GM21737 (cell line): Measurements from ENCODE around the gene KRTAP5-5.

Experiments
- ATAC-seq: cut with Tn5 transposase; IDR thresholded peaks from one replicate; pipeline ENCODE4 v1.9.1; 2021; ENCODE audit warnings: mild to moderate bottlenecking, moderate library complexity; ENCODE audit not compliant: unreplicated experiment

Gene KRTAP5-5

DNA sequence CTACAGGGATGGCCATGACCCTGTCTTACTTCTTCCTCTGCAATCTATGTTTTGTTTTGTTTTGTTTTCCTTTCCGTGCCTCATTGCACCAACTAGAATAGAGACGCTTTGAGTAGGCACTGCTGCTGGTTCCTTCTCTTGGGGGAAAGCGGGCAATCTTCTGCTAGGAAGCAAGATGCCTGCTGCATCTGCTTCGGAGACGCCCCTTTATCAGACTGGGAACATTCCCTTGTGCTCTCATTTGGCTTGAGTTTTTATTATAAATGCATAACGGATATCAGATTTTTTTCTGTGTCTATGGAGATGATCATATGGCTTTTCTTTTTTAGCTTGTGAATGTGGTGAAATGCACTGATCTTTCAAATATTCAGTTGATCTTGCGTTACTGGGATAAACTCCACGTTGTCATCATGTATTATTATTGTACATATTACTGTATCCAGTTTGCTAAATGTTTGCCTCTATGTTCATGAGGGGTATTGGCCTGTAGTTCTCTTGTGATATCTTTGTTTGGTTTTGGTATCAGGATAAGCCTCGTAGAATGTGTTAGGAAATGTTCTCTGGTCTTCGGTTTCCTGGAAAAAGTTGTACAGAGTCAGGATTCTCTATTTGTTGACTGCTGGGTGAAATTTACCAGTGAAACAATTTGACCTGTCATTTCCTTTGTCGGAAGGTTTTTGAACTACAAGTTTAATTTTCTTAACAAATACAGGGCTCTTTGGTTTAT, 44.0 kb downstream of the KRTAP5-5 start:
- no peak for ATAC-seq

DNA sequence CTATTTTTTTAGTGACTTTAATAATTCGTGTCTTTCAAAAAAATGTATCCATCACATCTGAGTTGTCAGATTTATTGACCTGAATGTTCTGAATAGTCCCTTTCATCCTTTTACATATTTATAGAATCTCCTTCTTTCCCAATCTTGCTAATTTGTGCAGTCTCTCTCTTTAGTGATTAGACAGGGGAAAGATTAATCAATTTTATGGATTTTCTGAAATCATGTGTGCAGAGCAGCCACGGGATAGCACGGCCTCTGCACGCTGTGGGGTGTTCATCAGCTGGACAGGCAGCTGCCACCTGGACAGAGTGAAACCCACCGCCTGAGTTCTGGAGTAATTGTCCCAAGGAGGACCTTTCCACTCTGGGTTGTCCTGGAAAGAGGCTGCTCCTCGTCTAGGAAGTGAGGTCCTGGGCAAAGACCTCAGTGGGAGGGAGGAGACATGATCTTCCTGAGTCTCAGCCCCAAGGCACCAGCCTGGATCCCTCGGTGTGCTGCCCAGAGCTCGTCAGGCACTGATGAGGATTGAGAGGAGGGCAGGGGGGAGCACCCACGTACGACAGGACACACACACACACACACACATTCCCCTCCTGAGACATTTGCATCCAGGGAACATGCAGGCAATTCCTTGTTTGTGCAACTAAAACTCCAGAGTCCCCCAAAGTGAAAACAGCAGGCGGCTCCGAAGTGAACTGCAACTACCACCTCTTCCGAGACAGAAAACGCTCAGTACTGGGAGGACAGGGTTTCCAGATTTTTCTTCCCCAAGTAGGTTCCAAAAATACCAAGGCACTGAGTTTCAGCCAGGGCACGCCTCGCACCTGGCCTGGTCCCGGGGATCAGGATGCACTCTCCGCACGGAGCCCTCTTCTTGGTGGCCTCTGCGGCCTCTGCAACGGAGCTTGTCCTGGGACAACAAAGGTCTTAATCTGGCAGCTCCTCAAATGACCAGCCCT, 44.9 kb downstream of the KRTAP5-5 start:
- ATAC-seq = no peak

DNA sequence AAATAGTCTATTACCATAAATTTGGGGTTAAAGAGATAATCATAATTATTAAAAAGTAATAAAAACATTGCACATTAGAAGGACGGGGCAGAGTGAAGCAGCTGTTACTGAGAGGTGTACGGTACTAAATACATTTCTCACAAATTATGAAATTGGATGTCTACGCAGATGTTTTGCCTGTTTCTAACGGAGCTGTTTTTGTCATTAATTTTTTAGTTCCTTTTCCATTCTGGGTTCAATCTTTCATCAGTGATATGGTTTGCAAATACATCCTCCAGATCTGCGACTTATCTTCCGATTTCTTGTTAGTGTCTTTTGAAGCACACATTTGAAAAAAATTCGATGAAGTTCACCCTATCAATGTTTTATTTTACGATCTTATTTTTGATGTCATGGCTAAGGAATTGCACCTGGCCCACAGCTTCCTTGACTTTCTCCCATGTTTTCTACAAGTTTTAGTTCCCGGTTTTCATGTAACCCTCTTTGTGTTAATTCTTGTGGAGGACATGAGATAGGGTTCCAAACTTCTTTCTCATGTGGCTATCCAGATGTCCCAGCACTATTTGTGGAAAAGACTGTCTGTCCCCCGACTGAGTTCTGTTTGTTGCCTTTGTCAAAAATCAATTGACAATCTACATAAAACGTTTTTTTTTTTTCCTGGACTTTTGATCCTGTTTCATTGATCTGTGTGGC, 46.1 kb downstream of the KRTAP5-5 start:
- ATAC-seq = no peak

DNA sequence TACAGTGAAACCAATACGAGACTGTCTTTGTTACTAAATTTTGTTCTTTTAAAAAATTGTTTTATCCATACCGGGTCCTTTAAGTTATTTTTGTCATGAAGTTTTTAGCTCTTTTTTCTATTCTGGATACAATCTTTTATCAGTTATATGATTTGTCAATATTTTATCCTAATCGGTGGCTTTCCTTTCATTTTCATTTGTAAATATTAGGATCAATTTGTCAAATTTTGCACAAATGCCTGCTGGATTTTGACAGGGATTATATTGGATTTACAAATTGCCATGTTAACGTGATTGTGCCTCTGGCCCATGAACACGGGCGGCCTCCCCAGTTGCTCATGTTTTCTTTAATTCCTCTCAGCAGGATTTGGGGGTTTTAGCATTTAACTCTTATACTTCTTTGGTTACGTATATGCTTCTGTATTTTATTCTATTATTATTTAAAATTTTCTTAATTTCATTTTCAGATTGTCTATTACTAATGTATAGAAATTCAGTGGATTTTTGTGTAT, 46.7 kb downstream of the KRTAP5-5 start:
- no peak for ATAC-seq

GRCh38 chr11:1679881-1680280, 50.3 kb downstream of the KRTAP5-5 start:
- ATAC-seq = no peak
